GM13977 (cell line): Measurements from ENCODE around the gene RPS10.

Experiments used
- DNase-seq: peaks from one replicate; pipeline ENCODE4 v3.0.0; 2012; ENCODE audit warnings: low spot score
- in situ Hi-C: fragments of 300-500 bp; cut with MboI; formaldehyde crosslinking; loops from one replicate; pipeline ENCODE4 v1.12.0; 2022; ENCODE audit warnings: low sequenced_read_pairs, low pct_unique_long_range_greater_than_20kb, mixed read lengths, inconsistent platforms; ENCODE audit not compliant: unreplicated experiment
- TF ChIP-seq, protein P1 (sequence below): IDR thresholded peaks from 2 replicates; pipeline ENCODE4 v1.5.1; 2012; ENCODE audit warnings: mild to moderate bottlenecking, control low read depth; ENCODE audit not compliant: insufficient read depth; ENCODE audit errors: extremely low read depth, missing control alignments

The RPS10 gene

DNA sequence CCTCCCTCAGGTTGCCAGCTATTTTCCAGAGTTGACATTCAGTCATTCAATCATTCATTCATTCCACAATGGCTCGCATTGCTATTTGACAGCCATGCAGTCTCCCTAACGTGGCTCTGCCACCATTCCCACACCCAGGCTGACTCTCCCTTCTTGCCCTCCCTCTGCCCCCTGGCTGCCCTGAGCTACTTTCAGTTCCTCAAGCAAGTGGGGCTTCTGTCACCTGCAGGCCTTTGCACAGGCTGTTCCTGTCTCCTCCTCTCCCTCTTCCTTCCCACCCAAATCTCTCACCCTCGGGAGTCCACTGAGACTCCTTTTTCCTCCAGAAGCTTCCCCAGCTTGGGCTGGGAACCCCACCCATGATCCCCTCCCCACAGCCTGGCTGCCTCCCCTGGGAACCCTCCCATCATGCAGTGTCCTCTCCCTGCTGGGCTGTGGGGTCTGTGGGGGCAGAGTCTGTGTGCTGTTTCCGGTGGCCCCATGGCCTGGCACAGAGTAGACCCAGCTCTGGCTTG is 42.6 kb upstream of the RPS10 start:
- DNase-seq = peak; percentile 55
- in situ Hi-C loops = no loop called here
- TF ChIP-seq, protein P1, sequence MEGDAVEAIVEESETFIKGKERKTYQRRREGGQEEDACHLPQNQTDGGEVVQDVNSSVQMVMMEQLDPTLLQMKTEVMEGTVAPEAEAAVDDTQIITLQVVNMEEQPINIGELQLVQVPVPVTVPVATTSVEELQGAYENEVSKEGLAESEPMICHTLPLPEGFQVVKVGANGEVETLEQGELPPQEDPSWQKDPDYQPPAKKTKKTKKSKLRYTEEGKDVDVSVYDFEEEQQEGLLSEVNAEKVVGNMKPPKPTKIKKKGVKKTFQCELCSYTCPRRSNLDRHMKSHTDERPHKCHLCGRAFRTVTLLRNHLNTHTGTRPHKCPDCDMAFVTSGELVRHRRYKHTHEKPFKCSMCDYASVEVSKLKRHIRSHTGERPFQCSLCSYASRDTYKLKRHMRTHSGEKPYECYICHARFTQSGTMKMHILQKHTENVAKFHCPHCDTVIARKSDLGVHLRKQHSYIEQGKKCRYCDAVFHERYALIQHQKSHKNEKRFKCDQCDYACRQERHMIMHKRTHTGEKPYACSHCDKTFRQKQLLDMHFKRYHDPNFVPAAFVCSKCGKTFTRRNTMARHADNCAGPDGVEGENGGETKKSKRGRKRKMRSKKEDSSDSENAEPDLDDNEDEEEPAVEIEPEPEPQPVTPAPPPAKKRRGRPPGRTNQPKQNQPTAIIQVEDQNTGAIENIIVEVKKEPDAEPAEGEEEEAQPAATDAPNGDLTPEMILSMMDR = no peak

DNA sequence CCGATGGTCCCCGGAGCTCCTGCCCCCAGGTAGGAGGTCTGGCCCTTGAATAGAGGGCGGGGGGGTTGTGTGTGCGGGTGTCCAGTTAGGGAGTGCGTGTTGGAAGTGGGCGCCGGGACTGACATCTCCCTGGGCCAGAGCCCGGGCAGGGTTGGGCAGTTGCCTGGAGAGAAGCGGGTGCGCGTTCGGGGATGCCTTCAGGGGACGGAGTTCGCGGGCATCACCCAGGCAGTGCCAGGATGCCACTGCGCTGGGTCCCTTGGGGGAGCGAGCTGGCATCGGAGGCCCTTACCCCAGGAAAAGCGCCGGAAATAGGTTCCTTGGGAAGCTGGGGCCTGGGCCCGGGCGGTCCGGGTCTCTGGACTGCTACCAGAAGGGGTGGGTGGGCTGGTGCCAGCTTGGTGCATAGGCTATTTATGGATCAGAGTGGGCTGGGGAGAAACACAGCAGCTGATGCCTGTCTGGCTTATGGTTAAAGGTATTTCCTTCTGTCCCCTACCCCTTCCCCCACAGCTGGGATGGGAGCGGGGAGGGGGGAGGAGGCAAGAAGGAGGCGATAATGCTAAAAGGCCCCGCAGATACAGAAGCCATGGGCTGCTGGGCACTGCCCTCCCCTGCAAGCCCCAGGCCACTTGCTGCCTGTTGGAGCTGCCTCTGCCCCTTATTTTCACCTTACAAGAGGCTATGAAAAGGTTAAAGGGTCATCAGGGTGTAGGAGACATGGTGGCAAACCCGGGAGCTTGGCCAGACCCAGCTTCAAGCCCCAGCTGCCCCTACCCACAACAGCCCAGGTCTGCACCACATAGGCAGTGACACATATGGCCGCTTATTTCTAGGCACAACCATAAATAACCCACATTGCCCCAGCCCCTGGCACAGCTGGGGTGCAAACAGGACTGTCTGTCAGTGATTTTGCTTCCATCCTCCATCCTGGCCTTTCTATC is 40.6 kb upstream of the RPS10 start:
- TF ChIP-seq, protein P1 = no peak
- no peak for DNase-seq

DNA sequence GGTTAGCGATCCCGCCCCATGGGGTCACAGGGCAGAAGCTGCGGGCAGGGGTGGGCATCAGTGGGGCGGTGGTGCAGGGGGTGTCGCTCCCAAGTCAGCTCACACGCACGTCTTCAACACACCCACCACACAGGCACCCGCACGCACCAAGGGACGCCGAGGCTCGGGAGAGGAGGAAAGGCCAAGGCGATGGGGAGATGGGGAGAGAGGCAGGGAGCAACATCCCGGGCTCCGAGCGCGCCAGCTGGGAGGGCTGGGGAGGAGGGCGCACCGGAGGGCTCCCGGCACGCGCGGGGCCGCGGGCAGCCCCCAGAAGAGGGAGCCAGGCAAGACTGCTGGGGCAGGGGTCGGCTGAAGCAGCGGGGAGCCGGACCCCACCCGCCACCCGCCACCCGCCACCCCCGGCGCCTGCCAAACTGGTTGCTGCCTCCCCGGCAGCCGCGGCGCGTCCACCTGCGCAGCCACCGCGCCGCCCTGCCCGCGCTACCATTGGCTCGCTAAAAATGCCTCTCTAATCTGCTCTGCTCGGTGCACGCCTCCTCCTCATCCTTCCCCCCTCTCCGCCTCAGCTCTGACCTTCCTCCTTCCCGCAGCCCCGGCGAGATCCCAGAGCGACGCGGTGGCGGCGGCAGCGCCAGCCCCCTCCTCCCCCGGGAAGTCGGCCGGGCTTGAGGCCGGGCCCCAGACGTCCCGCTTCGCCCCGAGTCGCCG is 39.8 kb upstream of the RPS10 start, which contains the start of gene PACSIN1:
TSS of gene PACSIN1 (plus strand) at position 546 of the 711 bp plus-strand sequence. CDS start 60,230 bp downstream, outside the sequence.
- TF ChIP-seq, protein P1 = no peak
- peak; percentile 77 for DNase-seq
- in situ Hi-C loops = no loop called here

More for the DNA sequence above, 40.6 kb upstream of the RPS10 start:
- in situ Hi-C loops = no loop called here

DNA sequence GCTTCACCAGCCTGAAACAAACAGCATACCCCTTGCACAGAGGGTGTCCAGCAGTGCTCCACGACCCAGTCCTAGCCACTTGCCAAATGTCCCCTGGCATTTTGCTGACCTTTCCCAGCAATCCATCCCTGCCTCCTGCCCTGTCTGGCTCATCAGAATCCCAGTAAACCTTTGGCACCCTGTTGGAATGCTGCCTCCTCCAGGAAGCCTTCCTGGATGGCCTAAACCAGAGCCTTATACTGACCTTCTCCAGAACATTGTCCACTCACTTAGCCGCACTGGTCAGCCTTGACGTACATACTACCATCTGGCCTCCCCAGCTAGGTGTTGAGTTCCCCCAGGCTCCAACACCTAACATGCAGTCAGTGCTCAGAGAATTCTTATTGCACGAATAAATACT is 38.0 kb upstream of the RPS10 start:
- TF ChIP-seq, protein P1 = no peak
- DNase-seq = no peak
- in situ Hi-C loops = no loop called here

DNA sequence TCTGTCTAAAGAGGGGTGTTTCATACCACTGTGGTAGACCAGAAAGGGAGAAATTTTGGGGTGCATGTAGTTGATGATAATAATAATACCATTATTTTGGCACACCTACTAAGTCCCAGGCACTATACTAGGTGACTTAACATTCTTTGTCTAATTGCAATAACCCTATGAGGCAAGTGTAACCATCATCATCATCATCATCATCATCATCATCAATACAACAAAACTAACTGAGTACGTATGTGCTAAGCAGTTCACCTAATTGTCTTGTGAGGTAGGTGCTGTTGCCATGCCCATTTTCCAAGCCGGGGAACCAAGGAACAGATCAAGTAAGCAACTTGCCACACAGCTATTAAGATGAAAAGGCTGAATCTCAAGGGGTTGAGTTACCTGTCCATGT is 37.4 kb upstream of the RPS10 start:
- in situ Hi-C loops = no loop called here
- TF ChIP-seq, protein P1 = no peak
- DNase-seq = no peak

DNA sequence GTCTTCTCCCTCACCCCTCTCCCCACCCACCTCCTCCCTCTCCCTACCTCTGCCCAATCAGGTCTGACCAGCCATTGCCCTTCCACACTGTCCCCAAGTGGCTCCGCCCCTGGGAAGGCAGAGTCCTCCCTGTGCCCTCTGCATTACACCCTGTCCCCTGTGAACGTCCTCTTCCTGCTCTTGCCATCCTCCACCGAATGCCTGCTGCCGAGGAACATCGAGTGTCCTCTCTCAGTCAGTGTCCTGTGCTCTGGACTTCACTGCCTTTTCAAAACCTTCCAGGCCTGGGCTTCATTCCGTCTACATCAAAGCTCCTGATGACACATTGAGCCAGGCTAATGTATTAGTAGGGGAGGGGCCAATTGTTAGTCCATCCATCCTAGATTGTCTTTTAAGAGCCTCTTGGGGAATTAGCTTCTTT is 36.7 kb upstream of the RPS10 start:
- in situ Hi-C loops = no loop called here
- DNase-seq = no peak
- TF ChIP-seq, protein P1 = no peak
